ENCODE measurements around the gene CALB2. TPM values are rescaled to one million over a fixed set of nuclear protein-coding genes. Genes with fewer than 3 reads are reported as not detected.

Gene CALB2
- total RNA-seq, 1 experiment from 2014 or later, result 0.85 TPM

DNA sequence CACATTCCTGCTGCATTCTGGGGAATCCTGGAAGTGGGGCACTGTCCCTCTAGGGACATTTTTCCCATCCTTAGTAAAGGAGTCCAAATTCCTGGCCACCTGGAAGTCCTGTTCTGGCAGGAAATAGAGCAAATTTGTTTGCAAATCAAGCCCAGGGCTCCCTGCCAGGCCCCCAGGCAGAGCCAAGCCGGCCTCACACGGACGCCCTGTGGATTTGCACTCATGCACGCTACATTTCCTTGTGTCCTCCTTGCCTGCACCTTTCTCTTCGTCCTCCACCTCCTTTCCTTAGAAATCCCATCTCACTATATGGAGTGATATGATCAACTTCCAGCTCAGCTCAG lies 7.0 kb upstream of the CALB2 start:
- H3K9ac ChIP-seq (ENCODE audit: extremely low read depth, insufficient read length, low read length), result no peak overlapping the region
- H3K4me2 ChIP-seq (ENCODE audit: insufficient read depth, insufficient read length, low read length), result no peak overlapping the region
- H2BK15ac ChIP-seq (ENCODE audit: low read depth, low read length), result no peak overlapping the region
- no peak overlapping the region for H3K14ac ChIP-seq (ENCODE audit: insufficient read depth, low read length)
- no peaks in the 10 kb centered on the region for H4K20me1 ChIP-seq (ENCODE audit: control insufficient read depth, insufficient read depth, insufficient read length)
- H4K8ac ChIP-seq (replicated peaks; ENCODE audit: insufficient read length, low read depth, low read length), result no peak overlapping the region
- no peak overlapping the region for H3K27ac ChIP-seq (ENCODE audit: insufficient read length, low read depth, low read length)
- H3K79me2 ChIP-seq (ENCODE audit: insufficient read depth, low read length), result no peaks in the 10 kb centered on the region
- no peak overlapping the region for H3T11ph ChIP-seq (ENCODE audit: low read length)
- no peaks in the 10 kb centered on the region for H3K23me2 ChIP-seq (ENCODE audit: insufficient read length, low read depth, low read length, poor library complexity, severe bottlenecking)
- no peak overlapping the region for H2AK5ac ChIP-seq (ENCODE audit: insufficient read length, low read length)
- Mint-ChIP-seq H3K27me3 (ENCODE audit: low read depth) (peaks cover 16% of the 10 kb centered on the region; the same call in 1 of the 2 replicates), H3K36me3 (ENCODE audit: insufficient read depth in 1 of 3, low read depth in 3 of 3) (no peaks in the 10 kb centered on the region), H3K27ac (no peak overlapping the region), H3K4me3 (no peak overlapping the region), H3K4me1 (peaks cover 0 to 2% of the 10 kb centered on the region in 2 experiments; a peak in 2 of 4 replicates), H3K9me3 (no peaks in the 10 kb centered on the region)
- no peak overlapping the region for H4K5ac ChIP-seq (ENCODE audit: insufficient read length, low read depth, low read length)
- no CpG with 5 or more reads among the region's 5 CpGs for WGBS (ENCODE audit: extremely low coverage, insufficient read length, low lambda C conversion rate)
- H3K27me3 ChIP-seq (ENCODE audit: insufficient read depth, low read length), result no peaks in the 10 kb centered on the region
- no peak overlapping the region for H2BK120ac ChIP-seq (ENCODE audit: low read depth, low read length, poor library complexity, severe bottlenecking)
- no peak overlapping the region for H2BK5ac ChIP-seq (ENCODE audit: insufficient read length, low read length)
- H3K79me1 ChIP-seq (ENCODE audit: insufficient read depth, low read depth, low read length, poor library complexity, severe bottlenecking), result no peaks in the 10 kb centered on the region
- H3K18ac ChIP-seq (ENCODE audit: insufficient read length, low read depth, low read length), result no peak overlapping the region
- TF ChIP-seq, protein P1, sequence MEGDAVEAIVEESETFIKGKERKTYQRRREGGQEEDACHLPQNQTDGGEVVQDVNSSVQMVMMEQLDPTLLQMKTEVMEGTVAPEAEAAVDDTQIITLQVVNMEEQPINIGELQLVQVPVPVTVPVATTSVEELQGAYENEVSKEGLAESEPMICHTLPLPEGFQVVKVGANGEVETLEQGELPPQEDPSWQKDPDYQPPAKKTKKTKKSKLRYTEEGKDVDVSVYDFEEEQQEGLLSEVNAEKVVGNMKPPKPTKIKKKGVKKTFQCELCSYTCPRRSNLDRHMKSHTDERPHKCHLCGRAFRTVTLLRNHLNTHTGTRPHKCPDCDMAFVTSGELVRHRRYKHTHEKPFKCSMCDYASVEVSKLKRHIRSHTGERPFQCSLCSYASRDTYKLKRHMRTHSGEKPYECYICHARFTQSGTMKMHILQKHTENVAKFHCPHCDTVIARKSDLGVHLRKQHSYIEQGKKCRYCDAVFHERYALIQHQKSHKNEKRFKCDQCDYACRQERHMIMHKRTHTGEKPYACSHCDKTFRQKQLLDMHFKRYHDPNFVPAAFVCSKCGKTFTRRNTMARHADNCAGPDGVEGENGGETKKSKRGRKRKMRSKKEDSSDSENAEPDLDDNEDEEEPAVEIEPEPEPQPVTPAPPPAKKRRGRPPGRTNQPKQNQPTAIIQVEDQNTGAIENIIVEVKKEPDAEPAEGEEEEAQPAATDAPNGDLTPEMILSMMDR (conservative IDR thresholded peaks at IDR 0.05), result no peak
- H3K56ac ChIP-seq (ENCODE audit: insufficient read length, low read depth, low read length), result no peak overlapping the region
- no peak overlapping the region for H3K4ac ChIP-seq (ENCODE audit: low read depth, low read length)
- no peak overlapping the region for H2AFZ ChIP-seq (ENCODE audit: low read length)
- no peaks in the 10 kb centered on the region for H3K9me3 ChIP-seq (ENCODE audit: control insufficient read depth, low read depth, low read length)
- no peaks in the 10 kb centered on the region for H3K4me1 ChIP-seq (ENCODE audit: insufficient read depth, low read length)
- no peak overlapping the region for H2BK12ac ChIP-seq (ENCODE audit: insufficient read length, low read depth, low read length)
- no peak overlapping the region for H2BK20ac ChIP-seq (ENCODE audit: low read depth, low read length, poor library complexity, severe bottlenecking)
- no peak overlapping the region for H4K91ac ChIP-seq (ENCODE audit: insufficient read length, low read depth, low read length)
- H3K23ac ChIP-seq (ENCODE audit: insufficient read length, low read depth, low read length), result no peak overlapping the region
- peak; percentile 20 for DNase-seq
